Stimulated activated naive CD4-positive, alpha-beta T cell treated with Interleukin-2 at 50 U/mL for 16 hours (primary cell): ENCODE data around the gene ATG4A.

ENCODE experiments used
- DNase-seq: peaks from one replicate; lab custom pipeline; 2025; lab: John Stamatoyannopoulos, UW

ATG4A gene

DNA sequence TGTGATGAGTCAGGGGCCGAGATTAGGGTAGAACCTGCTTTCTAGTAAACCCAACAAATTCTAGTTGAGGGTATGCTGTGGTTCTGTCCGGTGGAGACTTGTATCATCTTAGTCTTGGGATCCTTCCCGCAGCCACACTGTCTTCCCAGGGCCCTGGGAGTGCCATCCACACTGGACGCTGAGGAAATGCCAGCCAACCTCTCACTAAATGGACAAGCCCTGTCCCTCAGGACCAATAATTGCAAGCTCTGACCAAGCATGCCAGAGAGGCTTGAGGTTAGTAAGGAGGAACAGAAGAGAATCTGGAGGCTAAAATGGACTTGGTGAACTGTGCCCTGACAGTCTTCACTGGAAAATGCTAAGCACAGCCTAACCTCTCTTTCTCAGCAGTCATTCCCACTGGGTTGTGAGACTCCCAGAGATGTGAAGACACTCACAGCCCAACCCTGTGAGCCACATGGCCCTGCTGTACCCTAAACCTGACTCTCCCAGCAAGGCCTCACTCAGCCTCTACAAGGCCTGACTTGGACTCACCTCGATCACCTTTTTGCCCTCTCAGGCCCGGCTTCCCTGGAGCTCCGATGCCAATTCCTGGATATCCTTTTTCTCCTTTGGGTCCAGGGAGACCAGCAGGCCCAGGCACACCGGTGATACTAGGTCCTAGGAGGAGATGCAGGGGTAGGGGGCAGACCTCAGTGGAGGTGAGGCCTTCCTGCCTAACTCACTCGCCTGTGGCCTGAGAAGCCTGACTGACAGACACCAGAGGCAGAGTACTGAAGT is 77.6 kb downstream of the ATG4A start:
- DNase-seq: no peak

DNA sequence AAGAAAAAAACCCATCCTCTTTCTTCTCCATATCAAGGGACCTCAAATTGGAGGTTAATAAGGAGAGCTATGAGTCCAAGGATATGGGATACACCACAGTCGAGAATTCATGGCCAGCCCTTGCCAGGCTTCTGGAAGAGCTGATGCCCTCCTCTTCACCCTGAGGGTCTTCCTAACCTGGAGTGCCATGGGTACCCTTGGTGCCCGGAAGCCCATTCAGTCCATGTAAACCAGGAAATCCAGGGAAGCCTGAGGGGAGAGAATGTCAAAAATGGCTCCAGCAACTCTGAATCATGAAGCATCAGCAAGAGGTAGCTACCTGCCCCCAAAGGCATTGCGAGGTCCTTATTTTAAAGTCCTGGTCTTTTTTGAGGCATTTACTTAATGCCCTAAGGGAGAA is 78.2 kb downstream of the ATG4A start:
- DNase-seq: no peak

DNA sequence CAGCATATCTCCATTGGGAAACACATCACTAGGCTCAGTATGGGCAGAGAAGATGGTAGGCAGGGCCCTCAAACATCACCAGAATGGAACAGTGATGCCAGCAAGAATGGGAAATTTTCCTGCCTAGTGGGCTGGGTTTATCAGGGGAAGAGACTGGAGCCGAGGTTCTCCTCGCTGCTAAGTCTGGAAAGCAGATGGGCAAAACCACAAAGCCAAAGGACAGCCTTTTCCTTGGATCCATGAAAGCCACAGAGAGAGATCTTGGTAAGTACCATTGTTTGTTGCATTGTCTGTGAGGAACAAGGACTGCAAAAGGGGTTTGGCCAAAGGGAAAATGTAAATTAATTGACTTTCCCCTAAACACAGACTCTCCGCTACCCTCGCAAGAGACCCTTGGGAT is 80.1 kb downstream of the ATG4A start:
- no peak for DNase-seq

DNA sequence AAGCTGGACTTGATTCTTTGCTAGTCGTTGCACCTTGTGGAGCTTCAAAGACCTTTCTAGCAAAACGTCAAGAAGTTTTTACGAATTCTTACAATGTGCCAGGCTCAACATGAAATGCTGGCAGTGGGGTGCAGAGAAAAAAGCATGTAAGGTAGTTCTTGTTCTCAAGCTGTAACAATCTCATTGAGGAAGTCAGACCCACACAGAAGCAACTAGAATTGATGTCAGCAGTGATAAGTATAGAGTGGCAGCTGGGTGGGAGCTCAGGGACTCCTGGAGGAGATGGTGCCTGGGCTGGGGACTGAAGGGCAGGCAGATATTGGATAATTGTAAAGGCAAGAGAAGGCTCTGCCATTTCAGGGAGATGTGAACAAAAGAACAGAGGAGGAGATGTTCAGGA is 82.3 kb downstream of the ATG4A start:
- DNase-seq: no peak

DNA sequence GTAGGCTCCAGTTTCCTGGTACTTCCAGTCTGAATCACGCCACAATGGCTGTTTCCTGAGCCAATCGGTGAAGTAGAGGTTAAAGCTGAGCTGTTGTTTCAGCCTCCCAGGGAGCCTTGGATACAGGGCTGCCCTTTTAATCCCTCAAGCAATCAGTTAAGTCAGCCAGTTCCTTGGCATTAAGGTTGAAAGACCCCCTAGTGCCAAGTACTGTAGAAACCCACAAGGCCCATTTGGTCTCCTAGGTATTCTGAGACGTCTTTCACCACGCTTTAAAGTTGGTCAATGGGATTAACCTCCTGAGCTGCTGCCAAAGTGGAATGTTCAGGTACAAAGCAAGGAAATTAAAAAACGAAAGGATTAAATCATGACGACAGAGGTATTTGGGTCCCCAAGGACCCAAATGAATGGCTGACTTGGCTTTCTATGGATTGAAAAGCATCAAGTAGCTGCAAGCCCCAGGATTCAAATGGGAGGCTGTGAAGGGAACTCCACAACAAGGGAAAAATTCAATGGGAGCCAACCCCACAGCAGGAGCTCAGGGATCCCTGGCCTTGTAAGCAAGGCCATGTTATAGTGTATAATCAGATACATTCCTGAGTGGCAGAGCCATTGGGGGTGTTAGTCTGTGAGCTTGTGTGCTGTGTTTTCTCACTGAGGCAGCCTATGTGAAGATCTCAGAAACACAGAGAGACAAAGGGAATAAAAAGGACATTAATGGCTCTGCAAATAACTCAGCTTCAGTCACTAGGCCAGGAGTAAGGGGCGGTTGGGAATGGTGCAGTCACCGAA is 86.0 kb downstream of the ATG4A start:
- DNase-seq: no peak

DNA sequence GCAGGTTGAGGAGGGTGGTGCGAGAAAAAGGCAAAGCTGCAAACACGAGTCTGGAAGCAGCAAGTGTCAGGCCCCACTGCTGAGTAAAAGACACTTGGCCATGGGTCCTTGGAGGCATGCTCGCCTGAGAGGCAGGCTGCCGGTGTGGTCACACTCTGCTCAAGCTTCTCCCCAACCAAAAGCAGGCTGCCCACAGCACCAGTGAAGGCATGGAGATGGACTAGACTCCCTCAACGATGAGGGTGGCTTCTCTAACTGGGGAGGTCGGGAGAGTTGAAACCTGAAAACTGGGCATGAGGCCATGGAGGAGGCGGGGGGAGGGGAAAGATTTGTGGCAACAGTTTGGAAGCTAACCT is 86.5 kb downstream of the ATG4A start:
- no peak for DNase-seq

DNA sequence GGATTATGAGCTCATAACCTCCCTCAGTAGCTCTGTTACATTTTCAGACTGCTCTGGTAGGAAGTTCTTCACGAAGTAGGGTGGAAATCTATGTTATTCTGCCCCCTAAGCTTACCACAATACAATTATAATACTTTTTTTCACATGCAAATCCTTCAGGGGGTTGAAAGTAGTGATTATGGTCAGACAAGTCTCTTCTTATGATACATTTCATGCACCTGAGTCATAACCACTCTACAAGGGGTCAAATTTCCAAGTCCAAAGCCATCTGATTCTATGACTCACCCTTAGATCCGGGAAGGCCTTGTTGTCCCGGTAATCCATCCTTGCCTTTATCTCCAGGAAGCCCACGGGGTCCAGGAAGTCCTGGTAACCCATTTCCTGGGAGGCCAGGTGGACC is 95.2 kb downstream of the ATG4A start:
- no peak for DNase-seq

DNA sequence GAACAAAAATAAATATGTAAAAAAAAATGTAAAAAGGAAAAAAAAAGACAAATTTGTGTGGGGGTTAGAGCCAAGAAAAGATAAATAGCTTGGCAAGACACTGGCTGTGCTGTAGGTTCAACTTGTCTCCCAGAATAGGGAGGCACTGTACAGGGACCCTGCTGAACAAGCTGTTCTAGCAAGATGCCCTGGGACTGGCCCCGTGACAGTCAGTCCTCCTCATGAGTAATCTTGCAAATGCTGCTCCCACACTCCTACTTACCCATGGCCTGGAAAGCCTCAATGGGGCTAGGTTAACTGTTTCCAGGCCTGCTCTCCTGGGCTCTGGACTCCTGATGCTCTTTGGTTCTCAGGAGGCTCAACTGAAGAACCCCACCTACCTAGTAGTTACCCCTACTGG is 106.8 kb downstream of the ATG4A start:
- no peak for DNase-seq

DNA sequence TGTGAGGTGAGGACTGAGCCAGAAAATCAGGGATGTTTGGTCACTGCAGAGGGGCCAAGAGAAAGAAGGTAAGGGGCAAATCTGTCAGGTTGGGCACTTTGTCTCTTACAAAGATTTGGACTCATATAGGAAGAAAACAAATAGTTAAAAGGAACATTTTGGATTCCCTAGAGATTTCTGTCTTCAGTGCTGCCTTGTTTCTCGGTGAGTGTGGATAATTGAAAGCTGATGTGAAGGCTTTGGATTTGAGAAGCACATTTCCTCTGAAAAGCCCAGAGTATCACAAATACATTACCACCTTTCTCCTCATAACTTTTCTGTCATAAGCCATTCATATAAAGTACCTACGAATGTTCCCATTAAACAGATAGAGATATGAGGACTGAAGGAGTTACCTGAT is 107.5 kb downstream of the ATG4A start:
- DNase-seq: no peak

DNA sequence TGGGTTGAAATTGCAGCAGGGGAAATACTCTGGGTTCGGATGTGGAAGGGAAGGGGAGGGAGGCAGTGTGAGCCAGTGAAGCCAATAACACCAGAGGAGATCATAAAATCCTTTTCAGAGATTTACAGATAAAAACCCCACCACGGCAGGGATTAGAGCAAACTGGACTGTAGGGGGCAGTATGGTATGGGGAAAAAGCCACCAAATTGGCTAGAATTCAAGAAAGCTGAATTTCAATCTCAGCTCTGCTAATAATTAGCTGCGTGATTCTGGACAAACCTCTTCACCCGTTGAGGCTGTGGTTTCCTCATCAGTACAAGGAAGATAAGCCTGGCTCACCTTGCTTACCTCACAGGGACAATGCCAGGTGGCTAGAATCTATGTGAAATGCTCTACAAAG is 108.1 kb downstream of the ATG4A start:
- DNase-seq: no peak

DNA sequence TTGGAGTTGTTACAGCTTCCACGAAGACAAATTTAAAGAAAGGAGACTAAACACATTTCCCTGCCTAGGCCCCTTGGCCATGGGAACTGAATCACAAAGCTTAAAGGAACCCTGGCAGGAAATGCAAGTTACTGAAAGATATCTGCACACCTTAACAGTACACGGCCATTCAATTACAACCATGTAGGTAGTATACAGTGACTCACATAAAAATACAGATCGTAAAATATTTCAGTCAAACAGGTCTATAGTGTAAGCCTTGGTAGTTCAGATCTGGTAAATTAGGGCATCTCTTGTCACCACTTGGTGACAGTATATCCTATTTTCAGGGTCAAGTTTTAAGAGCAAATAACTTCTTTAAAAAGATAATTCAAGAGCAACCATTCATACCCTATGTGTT is 112.0 kb downstream of the ATG4A start:
- no peak for DNase-seq
